ENCODE measurements around the gene CLDN5.

- TF ChIP-seq CTCF (IDR thresholded peaks at IDR 0.05) (no peak), POLR2A (IDR thresholded peaks at IDR 0.05) (no peak), POLR2AphosphoS5 (IDR thresholded peaks at IDR 0.05) (no peak)
Observed at GRCh38 chr22:19506212-19506611, 18.0 kb downstream of the CLDN5 start.
